SHP77 (cell line): Measurements from ENCODE around the gene TXNRD1.
"Not testable (repeated sequence)": the region's sequence is repeated elsewhere in the genome, so short reads cannot be mapped to it uniquely, and the experiment has no call there.

Experiments used
- DNase-seq, 2 experiments: peaks; one replicate each; lab custom pipeline; 2025; lab: John Stamatoyannopoulos, UW

TXNRD1 gene

GRCh38 chr12:104237930-104238329, 22.4 kb downstream of the TXNRD1 start:
- DNase-seq = no peak

DNA sequence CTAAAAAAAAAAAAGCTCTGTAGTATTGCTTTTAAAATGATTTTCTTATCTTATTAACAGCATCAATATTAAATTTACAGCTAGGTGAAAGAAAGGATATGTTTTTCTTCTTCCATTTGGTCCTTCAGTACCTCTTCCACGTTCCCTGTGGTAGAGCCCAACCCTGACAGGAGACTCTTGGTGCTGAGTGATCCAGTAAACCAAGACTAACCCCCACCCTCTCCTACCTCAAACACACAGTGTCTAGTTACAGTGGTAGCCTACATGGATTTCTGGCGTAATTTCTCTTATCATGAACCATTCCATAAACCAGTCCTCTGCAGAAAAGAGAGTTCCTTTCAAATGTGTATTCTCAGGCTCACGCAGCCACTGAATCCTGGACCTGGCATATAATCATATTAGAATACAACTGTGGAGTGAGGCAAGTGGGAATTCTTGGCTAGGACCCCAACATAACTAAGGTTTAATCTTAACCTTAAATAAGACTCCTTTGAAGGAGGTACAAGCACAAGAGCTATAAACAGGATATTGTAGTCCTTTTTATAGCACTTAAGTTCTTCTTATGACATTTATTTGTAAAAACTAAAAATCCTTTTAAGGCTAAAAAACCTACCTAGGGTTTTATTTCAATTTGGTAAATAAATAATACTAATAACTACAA, 27.1 kb downstream of the TXNRD1 start:
- no peak for DNase-seq

DNA sequence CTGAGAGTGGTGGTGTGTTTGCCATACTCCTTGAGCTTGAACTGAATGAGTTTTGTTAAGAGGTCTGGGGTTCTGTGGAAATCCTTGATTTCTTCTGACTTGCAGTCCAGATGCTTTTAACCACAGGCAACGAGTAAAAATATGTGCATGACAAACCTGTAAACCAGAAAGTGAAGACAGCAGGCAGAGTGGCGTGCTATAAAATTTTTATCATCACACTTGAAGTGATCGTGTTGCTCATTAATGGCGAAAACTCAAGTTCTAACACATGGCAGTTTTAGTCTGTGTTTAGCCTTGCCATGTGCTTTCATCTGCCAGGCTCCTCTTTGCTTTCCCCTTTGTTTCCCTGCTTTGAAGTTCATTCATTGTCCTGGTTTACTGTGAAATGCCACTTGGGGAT, 28.0 kb downstream of the TXNRD1 start:
- no peak for DNase-seq

DNA sequence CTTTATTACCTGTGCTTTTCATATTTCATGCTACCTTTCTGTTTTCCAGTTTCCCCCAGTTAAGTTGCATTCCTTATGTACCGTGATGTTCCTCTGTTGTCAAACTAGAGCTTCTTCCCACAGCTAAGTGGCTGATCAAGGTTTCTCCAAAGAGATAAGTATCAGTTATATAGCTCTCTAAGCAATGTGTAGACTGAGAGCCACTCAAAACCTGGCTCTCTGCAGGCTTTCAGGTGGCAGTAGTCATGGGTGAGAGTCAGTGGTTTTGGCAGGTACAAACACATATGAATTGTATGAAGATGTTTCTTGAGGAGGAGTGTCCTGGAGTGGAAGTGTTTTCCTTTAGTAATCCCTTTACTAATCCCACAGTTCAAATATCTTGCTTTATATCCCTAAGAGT, 28.4 kb downstream of the TXNRD1 start:
- no peak for DNase-seq

DNA sequence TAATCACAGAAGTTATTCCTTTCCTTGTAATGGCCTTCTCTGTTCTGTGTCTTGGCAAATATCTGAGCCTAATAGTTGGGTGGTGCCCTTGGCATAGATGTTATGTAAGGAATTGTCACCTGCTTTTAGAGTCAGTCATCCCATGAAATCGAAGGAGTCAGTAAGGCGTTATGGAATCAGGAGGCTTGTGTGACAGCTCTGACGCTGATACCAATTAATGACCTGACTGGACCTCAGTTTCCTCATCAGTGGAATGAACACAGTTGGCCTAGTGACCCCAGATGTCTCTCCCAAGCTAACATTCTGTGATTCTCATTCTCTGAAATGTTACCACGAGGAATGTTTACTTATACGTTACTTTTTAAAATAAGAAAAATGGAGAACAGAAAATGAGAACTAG, 32.1 kb downstream of the TXNRD1 start:
- DNase-seq = no peak

DNA sequence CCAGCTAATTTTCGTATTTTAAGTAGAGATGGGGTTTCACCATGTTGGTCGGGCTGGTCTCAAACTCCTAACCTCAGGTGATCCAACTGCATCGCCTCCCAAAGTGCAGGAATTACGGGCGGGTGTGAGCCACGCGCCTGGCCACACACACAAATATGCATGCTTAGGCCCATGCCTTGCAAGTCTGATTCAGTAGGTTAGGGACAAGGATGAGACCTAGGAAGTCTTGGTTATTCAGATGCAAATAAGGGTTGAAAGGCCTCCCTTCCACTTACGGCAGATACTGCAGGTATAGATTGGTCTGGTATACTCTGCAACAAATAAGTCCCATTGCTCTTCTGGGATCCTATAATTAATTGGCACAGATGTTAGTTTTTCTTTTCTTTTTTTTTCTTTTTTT, 32.9 kb downstream of the TXNRD1 start:
- DNase-seq = no peak

GRCh38 chr12:104249017-104249416, 33.4 kb downstream of the TXNRD1 start:
- no peak for DNase-seq

- DNase-seq = no peak
These were observed 34.3 kb downstream of the TXNRD1 start for GRCh38 chr12:104249898-104250297.

- DNase-seq = no peak
These were observed 35.0 kb downstream of the TXNRD1 start for GRCh38 chr12:104250366-104251125.

- DNase-seq = no peak
These were observed 42.4 kb downstream of the TXNRD1 start for GRCh38 chr12:104257913-104258472.

- DNase-seq = no peak
These were observed 43.0 kb downstream of the TXNRD1 start for GRCh38 chr12:104258476-104259067.

- no peak for DNase-seq
These were observed 47.4 kb downstream of the TXNRD1 start for GRCh38 chr12:104263026-104263425.

DNA sequence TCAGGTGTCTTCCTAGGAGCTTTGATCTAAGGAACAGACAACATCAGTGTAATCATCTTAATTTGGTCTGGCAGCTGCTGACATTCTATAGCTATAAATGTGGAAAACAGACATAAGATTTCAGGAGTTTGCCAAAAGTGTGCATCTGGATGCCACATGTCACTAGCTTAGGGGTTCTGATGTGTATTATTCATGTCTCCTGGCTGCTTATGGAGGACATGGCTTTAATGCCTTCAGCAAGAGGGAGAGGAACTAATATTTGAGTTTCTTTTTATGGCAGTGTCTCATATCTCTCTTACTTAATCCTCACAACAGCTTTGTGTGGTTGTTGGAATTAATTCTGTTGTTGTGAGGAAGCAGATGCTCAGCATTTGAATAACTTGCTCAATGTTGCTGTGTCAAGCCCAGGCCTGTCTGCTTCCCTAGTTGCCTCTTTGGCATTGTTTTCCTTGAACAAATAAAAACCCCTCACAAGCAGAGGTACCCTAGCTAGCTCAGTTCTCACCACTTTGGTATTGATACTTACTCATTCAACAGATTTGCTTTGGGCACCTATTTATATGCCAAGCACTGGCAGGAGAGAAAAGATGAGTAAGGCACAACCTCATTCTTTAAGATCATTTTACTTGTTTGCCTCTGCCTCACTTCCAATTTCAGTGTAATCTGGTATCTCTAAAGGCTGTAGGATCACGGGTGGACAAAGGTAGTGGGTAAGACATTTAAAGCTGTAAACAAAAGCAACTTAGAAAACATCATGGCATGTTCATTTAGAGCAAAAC, 48.2 kb downstream of the TXNRD1 start:
- peak; percentile 19 to 31 for DNase-seq

DNA sequence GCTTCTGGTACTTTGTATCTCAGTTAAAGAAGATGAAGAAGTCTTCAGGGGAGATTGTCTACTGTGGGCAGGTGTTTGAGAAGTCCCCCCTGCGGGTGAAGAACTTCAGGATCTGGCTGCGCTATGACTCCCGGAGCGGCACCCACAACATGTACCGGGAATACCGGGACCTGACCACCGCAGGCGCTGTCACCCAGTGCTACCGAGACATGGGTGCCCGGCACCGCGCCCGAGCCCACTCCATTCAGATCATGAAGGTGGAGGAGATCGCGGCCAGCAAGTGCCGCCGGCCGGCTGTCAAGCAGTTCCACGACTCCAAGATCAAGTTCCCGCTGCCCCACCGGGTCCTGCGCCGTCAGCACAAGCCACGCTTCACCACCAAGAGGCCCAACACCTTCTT, 49.9 kb downstream of the TXNRD1 start:
- DNase-seq = not testable (repeated sequence)

GRCh38 chr12:104272938-104273337, 57.4 kb downstream of the TXNRD1 start:
- no peak for DNase-seq

- no peak for DNase-seq
These were observed 57.9 kb downstream of the TXNRD1 start for GRCh38 chr12:104273503-104273902.

- DNase-seq = no peak
These were observed 59.2 kb downstream of the TXNRD1 start for GRCh38 chr12:104274811-104275210.

DNA sequence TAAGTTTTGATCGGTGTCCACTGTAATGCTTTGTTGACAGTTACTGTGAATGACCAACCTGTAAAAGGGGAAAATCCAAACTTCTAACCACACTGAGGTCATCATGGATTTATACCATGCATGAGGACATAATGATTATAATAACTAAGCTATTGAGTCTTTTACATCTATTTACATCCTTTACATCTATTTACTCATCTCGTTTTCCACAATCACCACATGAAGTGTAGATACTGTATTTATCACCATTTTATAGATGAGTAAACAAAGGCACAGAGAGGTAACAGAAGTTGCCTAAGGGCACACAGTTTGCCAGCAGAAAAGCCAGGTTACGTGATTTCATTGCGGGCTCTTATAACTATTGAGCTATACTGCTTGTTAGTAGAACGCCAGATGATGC, 60.1 kb downstream of the TXNRD1 start:
- no peak for DNase-seq

GRCh38 chr12:104276273-104277131, 60.9 kb downstream of the TXNRD1 start:
- no peak for DNase-seq

GRCh38 chr12:104279164-104279563, 63.6 kb downstream of the TXNRD1 start:
- no peak for DNase-seq

- DNase-seq = no peak
These were observed 64.5 kb downstream of the TXNRD1 start for GRCh38 chr12:104280111-104280510.
